Activated CD4-positive, CD25-positive, alpha-beta regulatory T cell treated with anti-CD3 and anti-CD28 coated beads, Interleukin-2, amount 50 U/mL, for 16 hours (primary cell): ENCODE measurements around the gene FBXO21.

ENCODE experiments used
- DNase-seq: peaks from one replicate; pipeline ENCODE4 v3.0.0-alpha.2; 2020; ENCODE audit warnings: low read depth, low spot score

The FBXO21 gene

GRCh38 chr12:117140397-117141096 is 49.7 kb downstream of the FBXO21 start:
- DNase-seq, result no peak

- DNase-seq, result no peak
Measured at GRCh38 chr12:117139025-117139717, 51.1 kb downstream of the FBXO21 start.

- no peak for DNase-seq
Measured at GRCh38 chr12:117134721-117135120, 55.5 kb downstream of the FBXO21 start.

GRCh38 chr12:117134059-117134458 is 56.2 kb downstream of the FBXO21 start:
- DNase-seq, result no peak

- DNase-seq, result no peak
Measured at GRCh38 chr12:117130801-117131200, 59.5 kb downstream of the FBXO21 start.

- no peak for DNase-seq
Measured at GRCh38 chr12:117129391-117129790, 60.9 kb downstream of the FBXO21 start.

GRCh38 chr12:117127933-117128823 is 62.1 kb downstream of the FBXO21 start:
- DNase-seq, result no peak

GRCh38 chr12:117126335-117126734 is 63.9 kb downstream of the FBXO21 start:
- no peak for DNase-seq

GRCh38 chr12:117125767-117126166 is 64.5 kb downstream of the FBXO21 start:
- no peak for DNase-seq

GRCh38 chr12:117125272-117125613 is 65.0 kb downstream of the FBXO21 start:
- no peak for DNase-seq

GRCh38 chr12:117124421-117125271 is 65.6 kb downstream of the FBXO21 start:
- DNase-seq, result no peak

GRCh38 chr12:117121441-117121840 is 68.8 kb downstream of the FBXO21 start:
- no peak for DNase-seq

GRCh38 chr12:117120787-117121186 is 69.5 kb downstream of the FBXO21 start:
- DNase-seq, result no peak

GRCh38 chr12:117119592-117120198 is 70.6 kb downstream of the FBXO21 start:
- DNase-seq, result no peak

GRCh38 chr12:117118838-117119591 is 71.3 kb downstream of the FBXO21 start:
- DNase-seq, result no peak

GRCh38 chr12:117114784-117115183 is 75.5 kb downstream of the FBXO21 start:
- no peak for DNase-seq

- no peak for DNase-seq
Measured at GRCh38 chr12:117113231-117113630, 77.0 kb downstream of the FBXO21 start.

GRCh38 chr12:117111821-117112595 is 78.3 kb downstream of the FBXO21 start:
- no peak for DNase-seq

GRCh38 chr12:117111386-117111785 is 78.9 kb downstream of the FBXO21 start:
- DNase-seq, result no peak
